Measurements from ENCODE around the gene NR2E3. TPM values are rescaled to one million over a fixed set of nuclear protein-coding genes. Genes with fewer than 3 reads are reported as not detected.

The NR2E3 gene
- total and polyA plus RNA-seq, 2 of the 4 experiments (the other 2 are of a cell fraction), result under 0.01 to 0.29 TPM

DNA sequence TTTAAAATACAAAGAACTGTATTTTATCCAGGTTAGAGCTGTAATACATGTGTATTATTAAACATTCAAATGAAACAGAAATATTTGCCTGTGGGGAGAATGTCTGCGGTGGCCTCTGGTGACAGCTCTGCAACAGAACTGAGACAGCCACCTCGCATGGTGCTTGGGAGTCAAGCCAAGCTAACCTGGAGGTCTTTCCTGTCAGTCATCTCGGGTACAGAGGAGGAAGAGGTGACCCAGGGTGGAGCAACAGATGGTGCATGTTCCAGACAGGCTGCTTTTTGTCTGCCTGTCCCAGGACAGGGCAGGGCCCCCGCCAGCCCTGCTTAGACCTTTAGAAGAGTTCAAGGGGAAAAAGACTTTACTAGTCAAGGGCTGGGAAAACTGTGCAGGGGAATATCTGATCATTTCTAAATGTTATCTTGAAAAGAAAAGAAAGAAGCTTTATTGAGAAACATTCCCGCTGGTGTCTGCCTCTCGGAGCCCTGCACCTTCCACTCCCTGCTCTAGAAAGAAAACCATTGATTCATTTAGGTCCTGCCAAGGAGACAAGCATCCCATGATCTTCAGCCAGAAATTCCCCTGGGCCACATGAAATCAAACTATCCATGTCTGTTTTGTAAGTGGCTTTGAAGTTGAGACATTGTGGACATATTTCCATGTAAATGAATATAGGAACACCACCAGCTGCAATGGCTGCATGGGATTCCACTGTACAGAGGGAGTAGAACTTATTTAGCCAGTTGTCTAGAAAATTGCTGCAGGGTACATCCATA lies 5.5 kb upstream of the NR2E3 start:
- H3K79me1 ChIP-seq (ENCODE audit: low read depth in 1 of 2, low read length in 2 of 2), result no peaks in the 10 kb centered on the region
- no peak overlapping the region for H3K4me3 ChIP-seq (ENCODE audit: insufficient read depth, low read depth, low read length)
- intact Hi-C loops (cut with micrococcal nuclease), result loop anchor here (10.0 kb wide), 1 partner anchor 910 kb away; the partner anchor contains the start of genes LRRC49 and THAP10
- no peak for ATAC-seq (ENCODE audit: low read depth)
- no peak overlapping the region for H2AK9ac ChIP-seq (replicated peaks; ENCODE audit: low read depth, low read length, poor library complexity)
- no peak overlapping the region for H4K5ac ChIP-seq (ENCODE audit: low read depth, low read length)
- dilution Hi-C loops (cut with HindIII; ENCODE audit: low sequenced_read_pairs, unreplicated experiment), result no loop called here
- H3K9me3 ChIP-seq (ENCODE audit: control insufficient read depth, insufficient read depth, low read length), result no peaks in the 10 kb centered on the region
- TF ChIP-seq MXI1 (IDR thresholded peaks at IDR 0.05; ENCODE audit: borderline replicate concordance, low read depth, low read length) (no peak), MAFK (IDR thresholded peaks at IDR 0.05; ENCODE audit: low read depth, low read length) (no peak)
- H2BK15ac ChIP-seq (ENCODE audit: low read depth, low read length), result no peak overlapping the region
- H3K56ac ChIP-seq (ENCODE audit: extremely low read depth, insufficient read depth, low read length), result no peak overlapping the region
- ChIA-PET CTCF (interaction anchor here (0.6 kb wide), 1 partner anchor 52 kb away, joined by 5 read pairs; no protein-coding TSS in a partner anchor), POLR2A (ENCODE audit: unreplicated experiment) (interaction anchor here (0.6 kb wide), 1 partner anchor 351 kb away, joined by 7 read pairs; no protein-coding TSS in a partner anchor)
- no peaks in the 10 kb centered on the region for H3K27me3 ChIP-seq (ENCODE audit: control insufficient read depth, insufficient read depth, low read length)
- no peak overlapping the region for H2BK5ac ChIP-seq (ENCODE audit: low read depth, low read length, poor library complexity, severe bottlenecking)
- H3K9me1 ChIP-seq (ENCODE audit: insufficient read depth, low read length), result peaks cover 9% of the 10 kb centered on the region; the same call in 1 of the 2 replicates
- DNase-seq, result no peak
- no peak overlapping the region for H3K4ac ChIP-seq (ENCODE audit: low read depth, low read length)
- WGBS, 2 experiments (ENCODE audit: extremely low coverage in 2 of 2, insufficient read length in 1 of 2), result 69% methylated on average over 2 of the region's 6 CpGs; no CpG with 5 or more reads in 1 of the 2 experiments
- no peak overlapping the region for H2BK20ac ChIP-seq (ENCODE audit: low read depth, low read length)
- H3K4me2 ChIP-seq (ENCODE audit: low read depth, low read length), result no peak overlapping the region
- no peak overlapping the region for H4K8ac ChIP-seq (ENCODE audit: low read depth in 2 of 2, low read length in 2 of 2)
- no peak overlapping the region for H3K9ac ChIP-seq (ENCODE audit: low read depth, low read length)
- no peaks in the 10 kb centered on the region for H3K36me3 ChIP-seq (ENCODE audit: control insufficient read depth, insufficient read depth, low read length)
- no peak overlapping the region for H2AK5ac ChIP-seq (ENCODE audit: low read depth, low read length)
- H3K23ac ChIP-seq (ENCODE audit: low read depth, low read length), result no peak overlapping the region
- H3K18ac ChIP-seq (ENCODE audit: low read depth, low read length), result no peak overlapping the region
- peak overlapping the region; percentile 18 for H2AFZ ChIP-seq (replicated peaks; ENCODE audit: low read length, poor library complexity)
- no peak overlapping the region for H2BK120ac ChIP-seq (ENCODE audit: low read depth, low read length)
- no peaks in the 10 kb centered on the region for H4K20me1 ChIP-seq (ENCODE audit: insufficient read depth, low read length)
- H4K91ac ChIP-seq (ENCODE audit: insufficient read depth, low read depth, low read length), result no peak overlapping the region
- BruUV-seq (replicated peaks), result no TSS peak
- in situ Hi-C loops (cut with MboI; ENCODE audit: low sequenced_read_pairs), result loop anchor here (5.0 to 10.0 kb wide), 3 partner anchors 358 to 830 kb away; no protein-coding TSS in a partner anchor
- no peak overlapping the region for H3K14ac ChIP-seq (replicated peaks; ENCODE audit: low read depth, low read length)
- peaks cover 19% of the 10 kb centered on the region for H3K4me1 ChIP-seq (ENCODE audit: control insufficient read depth, insufficient read depth, low read length)
- no peak overlapping the region for H3K27ac ChIP-seq (ENCODE audit: insufficient read depth, low read length)
